ENCODE measurements around the gene ITGAV.
A peak's percentile ranks its signal among the peaks of the same experiment; 100 is the strongest.

ITGAV gene

GRCh38 chr2:186590759-186591505, 1.1 kb downstream of the ITGAV start:
- H3K9me3 ChIP-seq (ENCODE audit: control insufficient read depth in 2 of 2, low read length in 2 of 2), result no peaks in the 10 kb centered on the region
- peaks cover 0 to 6% of the 10 kb centered on the region in 2 donors for H3K4me1 ChIP-seq (ENCODE audit: control insufficient read depth in 2 of 2, insufficient read depth in 2 of 2, low read length in 2 of 2)
- H3K36me3 ChIP-seq (ENCODE audit: control insufficient read depth in 2 of 2, insufficient read depth in 2 of 2, low read length in 2 of 2), result no peaks in the 10 kb centered on the region
- no peaks in the 10 kb centered on the region for H3K27me3 ChIP-seq (ENCODE audit: control insufficient read depth in 2 of 2, insufficient read depth in 2 of 2, low read length in 2 of 2)
- H3K9ac ChIP-seq (ENCODE audit: low read depth in 1 of 2, low read length in 2 of 2), result peak overlapping the region; percentile 90 to 96
- peak overlapping the region; percentile 93 to 94 for H3K4me3 ChIP-seq (ENCODE audit: low read length in 2 of 2)
- peak overlapping the region; percentile 95 to 96 for H3K27ac ChIP-seq (ENCODE audit: low read depth in 2 of 2, low read length in 2 of 2)

- Histone ChIP-seq H3K9me3 (ENCODE audit: control insufficient read depth in 2 of 2, low read length in 2 of 2) (no peaks in the 10 kb centered on the region), H3K4me3 (ENCODE audit: low read length in 2 of 2) (peak overlapping the region; percentile 93 to 94), H3K27ac (ENCODE audit: low read depth in 2 of 2, low read length in 2 of 2) (no peak overlapping the region), H3K36me3 (ENCODE audit: control insufficient read depth in 2 of 2, insufficient read depth in 2 of 2, low read length in 2 of 2) (no peaks in the 10 kb centered on the region), H3K4me1 (ENCODE audit: control insufficient read depth in 2 of 2, insufficient read depth in 2 of 2, low read length in 2 of 2) (peaks cover 0 to 6% of the 10 kb centered on the region in 2 donors), H3K27me3 (ENCODE audit: control insufficient read depth in 2 of 2, insufficient read depth in 2 of 2, low read length in 2 of 2) (no peaks in the 10 kb centered on the region), H3K9ac (ENCODE audit: low read depth in 1 of 2, low read length in 2 of 2) (peak overlapping the region in 1 of 2 donors; percentile 96)
Observed at GRCh38 chr2:186591506-186591890, 1.6 kb downstream of the ITGAV start.

GRCh38 chr2:186592137-186592875, 2.5 kb downstream of the ITGAV start:
- Histone ChIP-seq H3K4me3 (ENCODE audit: low read length in 2 of 2) (no peak overlapping the region), H3K9me3 (ENCODE audit: control insufficient read depth in 2 of 2, low read length in 2 of 2) (no peaks in the 10 kb centered on the region), H3K9ac (ENCODE audit: low read depth in 1 of 2, low read length in 2 of 2) (no peak overlapping the region), H3K4me1 (ENCODE audit: control insufficient read depth in 2 of 2, insufficient read depth in 2 of 2, low read length in 2 of 2) (peaks cover 0 to 6% of the 10 kb centered on the region in 2 donors), H3K27ac (ENCODE audit: low read depth in 2 of 2, low read length in 2 of 2) (no peak overlapping the region), H3K27me3 (ENCODE audit: control insufficient read depth in 2 of 2, insufficient read depth in 2 of 2, low read length in 2 of 2) (no peaks in the 10 kb centered on the region), H3K36me3 (ENCODE audit: control insufficient read depth in 2 of 2, insufficient read depth in 2 of 2, low read length in 2 of 2) (no peaks in the 10 kb centered on the region)

GRCh38 chr2:186593523-186593922, 3.7 kb downstream of the ITGAV start:
- Histone ChIP-seq H3K36me3 (ENCODE audit: control insufficient read depth in 2 of 2, insufficient read depth in 2 of 2, low read length in 2 of 2) (no peaks in the 10 kb centered on the region), H3K9me3 (ENCODE audit: control insufficient read depth in 2 of 2, low read length in 2 of 2) (no peaks in the 10 kb centered on the region), H3K4me1 (ENCODE audit: control insufficient read depth in 2 of 2, insufficient read depth in 2 of 2, low read length in 2 of 2) (peaks cover 0 to 6% of the 10 kb centered on the region in 2 donors), H3K27ac (ENCODE audit: low read depth in 2 of 2, low read length in 2 of 2) (no peak overlapping the region), H3K27me3 (ENCODE audit: control insufficient read depth in 2 of 2, insufficient read depth in 2 of 2, low read length in 2 of 2) (no peaks in the 10 kb centered on the region), H3K4me3 (ENCODE audit: low read length in 2 of 2) (no peak overlapping the region), H3K9ac (ENCODE audit: low read depth in 1 of 2, low read length in 2 of 2) (no peak overlapping the region)

GRCh38 chr2:186594001-186594722, 4.3 kb downstream of the ITGAV start:
- Histone ChIP-seq H3K9ac (ENCODE audit: low read depth in 1 of 2, low read length in 2 of 2) (no peak overlapping the region), H3K4me3 (ENCODE audit: low read length in 2 of 2) (no peak overlapping the region), H3K9me3 (ENCODE audit: control insufficient read depth in 2 of 2, low read length in 2 of 2) (no peaks in the 10 kb centered on the region), H3K27ac (ENCODE audit: low read depth in 2 of 2, low read length in 2 of 2) (no peak overlapping the region), H3K27me3 (ENCODE audit: control insufficient read depth in 2 of 2, insufficient read depth in 2 of 2, low read length in 2 of 2) (no peaks in the 10 kb centered on the region), H3K4me1 (ENCODE audit: control insufficient read depth in 2 of 2, insufficient read depth in 2 of 2, low read length in 2 of 2) (peaks cover 0 to 1% of the 10 kb centered on the region in 2 donors), H3K36me3 (ENCODE audit: control insufficient read depth in 2 of 2, insufficient read depth in 2 of 2, low read length in 2 of 2) (no peaks in the 10 kb centered on the region)

- no peaks in the 10 kb centered on the region for H3K4me1 ChIP-seq (ENCODE audit: control insufficient read depth in 2 of 2, insufficient read depth in 2 of 2, low read length in 2 of 2)
Observed at GRCh38 chr2:186595219-186595618, 5.4 kb downstream of the ITGAV start.

GRCh38 chr2:186599186-186599778, 9.4 kb downstream of the ITGAV start:
- Histone ChIP-seq H3K4me1 (ENCODE audit: control insufficient read depth in 2 of 2, insufficient read depth in 2 of 2, low read length in 2 of 2) (no peaks in the 10 kb centered on the region), H3K27me3 (ENCODE audit: control insufficient read depth in 2 of 2, insufficient read depth in 2 of 2, low read length in 2 of 2) (no peaks in the 10 kb centered on the region), H3K4me3 (ENCODE audit: low read length in 2 of 2) (no peak overlapping the region), H3K27ac (ENCODE audit: low read depth in 2 of 2, low read length in 2 of 2) (no peak overlapping the region), H3K9me3 (ENCODE audit: control insufficient read depth in 2 of 2, low read length in 2 of 2) (no peaks in the 10 kb centered on the region), H3K36me3 (ENCODE audit: control insufficient read depth in 2 of 2, insufficient read depth in 2 of 2, low read length in 2 of 2) (peaks cover 5 to 8% of the 10 kb centered on the region in 2 donors), H3K9ac (ENCODE audit: low read depth in 1 of 2, low read length in 2 of 2) (no peak overlapping the region)

More at GRCh38 chr2:186595219-186595618, 5.4 kb downstream of the ITGAV start:
- Histone ChIP-seq H3K9me3 (ENCODE audit: control insufficient read depth in 2 of 2, low read length in 2 of 2) (no peaks in the 10 kb centered on the region), H3K4me3 (ENCODE audit: low read length in 2 of 2) (no peak overlapping the region), H3K9ac (ENCODE audit: low read depth in 1 of 2, low read length in 2 of 2) (no peak overlapping the region), H3K27ac (ENCODE audit: low read depth in 2 of 2, low read length in 2 of 2) (no peak overlapping the region), H3K36me3 (ENCODE audit: control insufficient read depth in 2 of 2, insufficient read depth in 2 of 2, low read length in 2 of 2) (no peaks in the 10 kb centered on the region), H3K27me3 (ENCODE audit: control insufficient read depth in 2 of 2, insufficient read depth in 2 of 2, low read length in 2 of 2) (no peaks in the 10 kb centered on the region)

GRCh38 chr2:186603286-186603685, 13.4 kb downstream of the ITGAV start:
- Histone ChIP-seq H3K9me3 (ENCODE audit: control insufficient read depth in 2 of 2, low read length in 2 of 2) (no peaks in the 10 kb centered on the region), H3K4me3 (ENCODE audit: low read length in 2 of 2) (no peak overlapping the region), H3K36me3 (ENCODE audit: control insufficient read depth in 2 of 2, insufficient read depth in 2 of 2, low read length in 2 of 2) (peaks cover 9 to 16% of the 10 kb centered on the region in 2 donors), H3K4me1 (ENCODE audit: control insufficient read depth in 2 of 2, insufficient read depth in 2 of 2, low read length in 2 of 2) (no peaks in the 10 kb centered on the region), H3K9ac (ENCODE audit: low read depth in 1 of 2, low read length in 2 of 2) (no peak overlapping the region), H3K27ac (ENCODE audit: low read depth in 2 of 2, low read length in 2 of 2) (no peak overlapping the region), H3K27me3 (ENCODE audit: control insufficient read depth in 2 of 2, insufficient read depth in 2 of 2, low read length in 2 of 2) (no peaks in the 10 kb centered on the region)

GRCh38 chr2:186605041-186605440, 15.2 kb downstream of the ITGAV start:
- Histone ChIP-seq H3K4me1 (ENCODE audit: control insufficient read depth in 2 of 2, insufficient read depth in 2 of 2, low read length in 2 of 2) (no peaks in the 10 kb centered on the region), H3K27me3 (ENCODE audit: control insufficient read depth in 2 of 2, insufficient read depth in 2 of 2, low read length in 2 of 2) (no peaks in the 10 kb centered on the region), H3K36me3 (ENCODE audit: control insufficient read depth in 2 of 2, insufficient read depth in 2 of 2, low read length in 2 of 2) (peaks cover 9 to 16% of the 10 kb centered on the region in 2 donors), H3K9me3 (ENCODE audit: control insufficient read depth in 2 of 2, low read length in 2 of 2) (no peaks in the 10 kb centered on the region), H3K9ac (ENCODE audit: low read depth in 1 of 2, low read length in 2 of 2) (no peak overlapping the region), H3K4me3 (ENCODE audit: low read length in 2 of 2) (no peak overlapping the region), H3K27ac (ENCODE audit: low read depth in 2 of 2, low read length in 2 of 2) (no peak overlapping the region)
